Smooth muscle cell (in vitro differentiated cells): ENCODE measurements around the gene KRTAP10-11. TPM values are rescaled to one million over a fixed set of nuclear protein-coding genes. Genes with fewer than 3 reads are reported as not detected.

Source experiments
- polyA plus RNA-seq: library from polyadenylated mRNA; unstranded; fragments of >200 nt; fragmentation: Nextera tagmentation; extraction: Ambion mirVana; gene quantifications from 2 replicates; pipeline ENCODE4 v1.2.1, GENCODE V29; 2016
- small RNA-seq: library from RNA; depleted of rRNA; stranded (forward); fragments of <200 nt; gene quantifications from one replicate; pipeline ENCODE3, GENCODE V24; 2014
- total RNA-seq: library from RNA; depleted of rRNA; stranded (reverse); fragments of >200 nt; gene quantifications from 2 replicates; pipeline ENCODE4 v1.2.3, GENCODE V29; 2014

Gene KRTAP10-11
- total and polyA plus RNA-seq, 2 experiments from 2014 or later, result not detected

Small RNA genes within 50 kb of the gene (small RNA-seq; reads per million reads assigned to genes)
- gene KRTAP12-6P, result not detected

Other genes with a start within 250 kb of the KRTAP10-11 start
- gene LRRC3, start 190.9 kb upstream of the KRTAP10-11 start, total RNA-seq, result 3.3 and 4.9 TPM in 2 replicates
- gene LRRC3, start 190.9 kb upstream of the KRTAP10-11 start, polyA plus RNA-seq, result 5.3 and 5.8 TPM in 2 replicates
- gene KRTAP10-1, start 106.2 kb upstream of the KRTAP10-11 start, total RNA-seq, result not detected in 2 replicates
- 0.67 TPM in 1 of 2 replicates, not detected in the other for gene KRTAP10-1, start 106.2 kb upstream of the KRTAP10-11 start, polyA plus RNA-seq
- not detected in 2 replicates for gene KRTAP10-2, start 94.9 kb upstream of the KRTAP10-11 start, total RNA-seq
- not detected in 2 replicates for gene KRTAP10-2, start 94.9 kb upstream of the KRTAP10-11 start, polyA plus RNA-seq
- gene KRTAP10-3, start 87.6 kb upstream of the KRTAP10-11 start, total RNA-seq, result not detected in 2 replicates
- not detected in 2 replicates for gene KRTAP10-3, start 87.6 kb upstream of the KRTAP10-11 start, polyA plus RNA-seq
- not detected in 2 replicates for gene KRTAP10-4, start 72.7 kb upstream of the KRTAP10-11 start, total RNA-seq
- gene KRTAP10-4, start 72.7 kb upstream of the KRTAP10-11 start, polyA plus RNA-seq, result not detected in 2 replicates
- not detected in 2 replicates for gene KRTAP10-5, start 65.8 kb upstream of the KRTAP10-11 start, total RNA-seq
- gene KRTAP10-5, start 65.8 kb upstream of the KRTAP10-11 start, polyA plus RNA-seq, result not detected in 2 replicates
- gene KRTAP10-6, start 53.9 kb upstream of the KRTAP10-11 start, total RNA-seq, result not detected in 2 replicates
- 0.38 TPM in 1 of 2 replicates, not detected in the other for gene KRTAP10-6, start 53.9 kb upstream of the KRTAP10-11 start, polyA plus RNA-seq
- gene KRTAP10-7, start 45.8 kb upstream of the KRTAP10-11 start, total RNA-seq, result not detected in 2 replicates
- gene KRTAP10-7, start 45.8 kb upstream of the KRTAP10-11 start, polyA plus RNA-seq, result not detected in 2 replicates
- not detected in 2 replicates for gene KRTAP10-8, start 34.3 kb upstream of the KRTAP10-11 start, total RNA-seq
- gene KRTAP10-8, start 34.3 kb upstream of the KRTAP10-11 start, polyA plus RNA-seq, result not detected in 2 replicates
- gene KRTAP10-9, start 19.3 kb upstream of the KRTAP10-11 start, total RNA-seq, result not detected in 2 replicates
- not detected in 2 replicates for gene KRTAP10-9, start 19.3 kb upstream of the KRTAP10-11 start, polyA plus RNA-seq
- gene KRTAP10-10, start 9.1 kb upstream of the KRTAP10-11 start, total RNA-seq, result not detected in 2 replicates
- gene KRTAP10-10, start 9.1 kb upstream of the KRTAP10-11 start, polyA plus RNA-seq, result not detected in 2 replicates
- not detected in 2 replicates for gene KRTAP12-4, start 8.2 kb downstream of the KRTAP10-11 start, total RNA-seq
- not detected in 2 replicates for gene KRTAP12-4, start 8.2 kb downstream of the KRTAP10-11 start, polyA plus RNA-seq
- gene KRTAP12-3, start 11.5 kb downstream of the KRTAP10-11 start, total RNA-seq, result not detected in 2 replicates
- gene KRTAP12-3, start 11.5 kb downstream of the KRTAP10-11 start, polyA plus RNA-seq, result not detected in 2 replicates
- gene KRTAP12-2, start 20.5 kb downstream of the KRTAP10-11 start, total RNA-seq, result not detected in 2 replicates
- gene KRTAP12-2, start 20.5 kb downstream of the KRTAP10-11 start, polyA plus RNA-seq, result not detected in 2 replicates
- not detected in 2 replicates for gene KRTAP12-1, start 35.7 kb downstream of the KRTAP10-11 start, total RNA-seq
- gene KRTAP12-1, start 35.7 kb downstream of the KRTAP10-11 start, polyA plus RNA-seq, result not detected in 2 replicates
- gene KRTAP10-12, start 50.8 kb downstream of the KRTAP10-11 start, total RNA-seq, result not detected in 2 replicates
- not detected in 2 replicates for gene KRTAP10-12, start 50.8 kb downstream of the KRTAP10-11 start, polyA plus RNA-seq
- gene TSPEAR, start 65.2 kb downstream of the KRTAP10-11 start, total RNA-seq, result not detected in 2 replicates
- 0.71 and 1.7 TPM in 2 replicates for gene TSPEAR, start 65.2 kb downstream of the KRTAP10-11 start, polyA plus RNA-seq
- 34.1 and 35.6 TPM in 2 replicates for gene UBE2G2, start 155.4 kb downstream of the KRTAP10-11 start, total RNA-seq
- 33.1 and 38.0 TPM in 2 replicates for gene UBE2G2, start 155.4 kb downstream of the KRTAP10-11 start, polyA plus RNA-seq
- gene SUMO3, start 171.6 kb downstream of the KRTAP10-11 start, total RNA-seq, result 82.8 and 87.9 TPM in 2 replicates
- 116 and 124 TPM in 2 replicates for gene SUMO3, start 171.6 kb downstream of the KRTAP10-11 start, polyA plus RNA-seq
- 331 and 369 TPM in 2 replicates for gene PTTG1IP, start 227.3 kb downstream of the KRTAP10-11 start, total RNA-seq
- 314 and 340 TPM in 2 replicates for gene PTTG1IP, start 227.3 kb downstream of the KRTAP10-11 start, polyA plus RNA-seq